SJCRH30 (cell line): ENCODE measurements around the gene CRIM1. TPM values are rescaled to one million over a fixed set of nuclear protein-coding genes. Genes with fewer than 3 reads are reported as not detected.

Source experiments
- DNase-seq, 2 experiments: peaks; one replicate each; pipeline ENCODE4 v3.0.0-alpha.2; 2015 to 2020
- H3K27ac ChIP-seq: fragments of 250-450 bp; sonication (Bioruptor Pico); 2 replicates; pipeline ENCODE4 v1.5.1; 2020; ENCODE audit warnings: mild to moderate bottlenecking, moderate library complexity
- H3K27me3 ChIP-seq: fragments of 250-450 bp; sonication (Bioruptor Pico); 2 replicates; pipeline ENCODE4 v1.5.1; 2020; ENCODE audit warnings: mild to moderate bottlenecking, moderate library complexity
- H3K36me3 ChIP-seq: fragments of 250-450 bp; sonication (Bioruptor Pico); 2 replicates; pipeline ENCODE4 v1.5.1; 2020; ENCODE audit warnings: mild to moderate bottlenecking, moderate library complexity
- H3K4me1 ChIP-seq: fragments of 250-450 bp; sonication (Bioruptor Pico); 2 replicates; pipeline ENCODE4 v1.5.1; 2020; ENCODE audit warnings: mild to moderate bottlenecking, moderate library complexity
- H3K4me3 ChIP-seq: fragments of 250-450 bp; sonication (Bioruptor Pico); 2 replicates; pipeline ENCODE4 v1.5.1; 2020; ENCODE audit warnings: mild to moderate bottlenecking, moderate library complexity
- H3K9me3 ChIP-seq: fragments of 250-450 bp; sonication (Bioruptor Pico); replicated peaks from 2 replicates; pipeline ENCODE4 v1.5.1; 2020; ENCODE audit warnings: mild to moderate bottlenecking, moderate library complexity
- total RNA-seq: library from RNA; depleted of rRNA; stranded (reverse); fragments of >200 nt; shearing (Covaris generic); gene quantifications from 2 replicates; pipeline ENCODE4 v1.2.3, GENCODE V29; 2014

Gene CRIM1
- total RNA-seq, 1 experiment from 2014 or later: 12.6 TPM

GRCh38 chr2:36513661-36514060, 158.1 kb downstream of the CRIM1 start:
- no peak for DNase-seq
- no peak overlapping the region for H3K27ac ChIP-seq
- no peak overlapping the region for H3K4me3 ChIP-seq
- H3K36me3 ChIP-seq: peaks cover 16% of the 10 kb centered on the region; the same call in 1 of the 2 replicates
- no peaks in the 10 kb centered on the region for H3K27me3 ChIP-seq
- H3K9me3 ChIP-seq: no peaks in the 10 kb centered on the region
- H3K4me1 ChIP-seq: no peaks in the 10 kb centered on the region

DNA sequence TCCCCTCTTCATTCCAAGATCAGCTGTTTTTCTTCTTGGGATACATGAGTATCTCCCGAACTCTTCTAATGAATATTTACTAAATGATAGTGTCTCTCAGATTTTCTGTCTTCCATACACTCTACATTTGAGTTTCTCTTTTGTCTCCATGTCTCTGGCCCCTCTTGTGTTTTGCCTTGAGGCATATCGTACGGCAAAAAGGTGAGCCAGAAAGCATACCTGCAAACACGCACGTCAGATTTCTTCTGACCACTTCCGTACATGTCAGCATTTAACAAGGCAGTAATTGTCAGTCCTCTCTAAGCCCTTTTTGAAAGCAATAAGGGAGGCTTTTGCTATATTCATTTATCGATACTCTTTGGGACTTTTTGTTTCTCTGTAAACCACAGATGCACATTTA, 160.0 kb downstream of the CRIM1 start:
- H3K9me3 ChIP-seq: no peaks in the 10 kb centered on the region
- no peaks in the 10 kb centered on the region for H3K27me3 ChIP-seq
- DNase-seq: no peak
- no peaks in the 10 kb centered on the region for H3K4me1 ChIP-seq
- no peak overlapping the region for H3K4me3 ChIP-seq
- H3K27ac ChIP-seq: no peak overlapping the region
- peaks cover 16% of the 10 kb centered on the region; the same call in 1 of the 2 replicates for H3K36me3 ChIP-seq

DNA sequence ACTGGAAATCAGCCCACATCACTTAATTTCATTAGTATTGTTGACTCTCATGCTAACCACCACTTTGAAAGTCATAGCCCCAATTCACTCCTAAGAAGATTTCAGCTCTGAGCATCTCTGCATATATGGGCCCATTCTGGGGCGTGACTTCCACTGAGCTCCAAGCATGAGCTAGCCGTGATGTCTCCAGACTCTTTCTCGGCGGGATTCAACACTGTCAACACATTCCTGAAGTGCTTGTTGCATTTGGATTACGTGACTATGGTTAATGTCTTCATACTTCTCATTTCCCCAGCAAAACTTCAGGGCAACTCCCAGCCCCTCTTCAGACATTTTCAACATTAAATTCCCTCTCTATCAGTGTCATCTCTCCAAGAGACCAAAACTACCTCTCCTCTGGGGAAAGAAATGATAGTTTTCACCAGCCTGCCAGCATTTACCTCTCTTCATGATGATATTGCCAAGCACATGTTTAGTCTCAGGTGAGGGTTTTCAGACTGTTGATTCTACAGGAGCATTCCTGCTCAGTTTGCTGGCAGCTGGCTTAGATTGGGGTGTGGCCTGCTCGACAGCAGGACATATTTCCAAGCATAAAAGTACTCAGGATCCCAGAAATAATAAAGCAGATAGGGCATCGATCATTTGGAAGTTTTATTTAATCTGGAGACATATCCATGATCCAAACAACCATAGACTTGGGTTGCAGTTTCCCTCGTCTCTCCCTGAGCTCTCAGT, 160.7 kb downstream of the CRIM1 start:
- H3K9me3 ChIP-seq: no peaks in the 10 kb centered on the region
- H3K27ac ChIP-seq: no peak overlapping the region
- H3K4me1 ChIP-seq: no peaks in the 10 kb centered on the region
- DNase-seq: no peak
- H3K4me3 ChIP-seq: no peak overlapping the region
- H3K27me3 ChIP-seq: no peaks in the 10 kb centered on the region
- H3K36me3 ChIP-seq: peaks cover 16% of the 10 kb centered on the region; the same call in 1 of the 2 replicates

DNA sequence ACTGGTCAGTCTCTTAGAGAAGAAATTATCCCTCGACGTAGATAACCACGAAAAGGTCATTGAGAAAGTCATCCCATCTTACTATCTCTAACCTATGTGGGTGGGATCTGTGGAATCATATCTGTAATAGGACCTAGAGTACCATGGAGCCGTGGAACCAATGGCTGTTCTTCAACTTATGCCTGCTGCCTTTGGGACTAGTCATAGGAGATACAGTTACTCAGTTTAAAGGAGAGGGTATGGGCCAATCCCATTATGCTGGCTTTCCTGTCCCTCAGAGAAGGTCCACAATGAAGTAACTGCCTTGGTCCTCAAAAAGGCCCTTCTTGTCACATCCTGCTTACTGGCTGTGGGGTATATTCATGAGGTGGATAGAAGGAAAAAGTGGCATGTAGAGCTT, 164.9 kb downstream of the CRIM1 start:
- Histone ChIP-seq H3K4me1 (no peaks in the 10 kb centered on the region), H3K27ac (no peak overlapping the region), H3K9me3 (no peaks in the 10 kb centered on the region), H3K36me3 (peaks cover 18% of the 10 kb centered on the region; the same call in 1 of the 2 replicates), H3K27me3 (no peaks in the 10 kb centered on the region), H3K4me3 (no peak overlapping the region)
- no peak for DNase-seq

- Histone ChIP-seq H3K36me3 (0 out of 2 replicates have a peak, but pooled peaks cover 6% of the 10 kb centered on the region), H3K4me1 (no peaks in the 10 kb centered on the region), H3K27me3 (no peaks in the 10 kb centered on the region), H3K27ac (no peak overlapping the region), H3K9me3 (no peaks in the 10 kb centered on the region), H3K4me3 (no peak overlapping the region)
- DNase-seq: no peak
Observed at GRCh38 chr2:36523153-36523552, 167.6 kb downstream of the CRIM1 start.

DNA sequence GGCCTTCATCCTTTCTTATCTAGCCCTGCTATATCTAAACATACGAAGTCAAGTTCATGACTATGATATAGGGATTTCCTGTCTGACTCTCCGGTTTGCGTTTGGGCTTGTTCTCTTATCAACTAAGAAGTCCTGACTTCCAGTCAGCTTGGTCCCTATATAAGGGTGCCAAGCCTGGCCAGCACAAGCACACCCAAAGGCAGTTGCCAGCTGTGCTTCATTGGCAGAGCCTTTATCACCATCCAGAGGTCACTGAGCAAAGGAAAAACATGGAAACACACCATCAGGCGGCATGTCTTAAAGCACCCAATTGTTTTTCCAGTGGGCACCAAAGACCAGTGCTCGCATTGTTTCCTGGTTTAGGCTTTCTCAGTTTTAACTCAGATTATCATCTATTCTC, 169.7 kb downstream of the CRIM1 start:
- Histone ChIP-seq H3K27me3 (no peaks in the 10 kb centered on the region), H3K36me3 (0 out of 2 replicates have a peak, but pooled peaks cover 6% of the 10 kb centered on the region), H3K9me3 (no peaks in the 10 kb centered on the region), H3K4me3 (no peak overlapping the region), H3K27ac (no peak overlapping the region), H3K4me1 (peaks cover 6% of the 10 kb centered on the region; the same call in 1 of the 2 replicates)
- no peak for DNase-seq

DNA sequence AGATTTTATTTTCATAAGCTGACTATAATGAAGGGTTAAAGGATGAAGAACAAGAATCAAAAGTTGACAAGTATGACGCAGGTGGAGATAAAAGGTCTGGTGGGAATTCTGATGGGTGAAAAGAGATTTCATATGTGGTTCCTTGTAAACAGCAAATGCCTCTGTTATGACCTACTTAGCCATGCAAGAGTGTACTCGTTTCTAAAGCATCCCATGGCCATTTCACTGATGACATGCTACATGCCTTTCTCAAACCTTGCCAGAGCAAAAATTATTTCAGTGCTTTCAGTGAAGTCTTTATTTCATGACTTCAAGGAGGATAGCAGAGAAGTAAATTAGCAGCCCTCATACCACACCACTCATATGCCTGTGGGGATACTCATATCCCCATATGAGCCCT, 170.6 kb downstream of the CRIM1 start:
- Histone ChIP-seq H3K4me3 (no peak overlapping the region), H3K27me3 (no peaks in the 10 kb centered on the region), H3K4me1 (peaks cover 13% of the 10 kb centered on the region), H3K36me3 (0 out of 2 replicates have a peak, but pooled peaks cover 6% of the 10 kb centered on the region), H3K9me3 (no peaks in the 10 kb centered on the region), H3K27ac (no peak overlapping the region)
- no peak for DNase-seq

DNA sequence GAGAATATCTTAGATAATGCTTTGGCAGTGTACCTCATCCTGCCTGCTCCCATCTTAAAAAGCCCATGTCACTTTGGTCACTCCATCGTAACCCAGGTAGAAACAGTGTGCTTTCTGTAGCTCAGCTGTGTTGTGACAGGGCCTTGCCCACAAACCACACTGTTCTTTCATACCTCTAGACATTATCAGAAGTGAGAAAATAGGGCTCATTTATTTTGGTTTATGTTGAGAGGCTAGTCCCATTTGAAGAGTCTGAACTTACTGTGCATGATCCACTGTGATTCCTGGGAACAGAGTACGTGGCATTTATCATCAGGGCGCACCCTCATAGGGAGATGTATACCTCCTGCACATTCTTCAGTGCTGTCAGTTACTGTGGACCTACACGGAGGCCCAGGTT, 172.7 kb downstream of the CRIM1 start:
- Histone ChIP-seq H3K9me3 (no peaks in the 10 kb centered on the region), H3K27me3 (no peaks in the 10 kb centered on the region), H3K36me3 (0 out of 2 replicates have a peak, but pooled peaks cover 2% of the 10 kb centered on the region), H3K4me1 (peaks cover 13% of the 10 kb centered on the region), H3K27ac (no peak overlapping the region), H3K4me3 (no peak overlapping the region)
- DNase-seq: no peak

- DNase-seq: no peak
- H3K36me3 ChIP-seq: no peaks in the 10 kb centered on the region
- H3K9me3 ChIP-seq: no peaks in the 10 kb centered on the region
- H3K27ac ChIP-seq: no peak overlapping the region
- no peak overlapping the region for H3K4me3 ChIP-seq
- H3K27me3 ChIP-seq: no peaks in the 10 kb centered on the region
- H3K4me1 ChIP-seq: peaks cover 13% of the 10 kb centered on the region
Observed at GRCh38 chr2:36528766-36529392, 173.3 kb downstream of the CRIM1 start.

- Histone ChIP-seq H3K36me3 (no peaks in the 10 kb centered on the region), H3K9me3 (no peaks in the 10 kb centered on the region)
Observed at GRCh38 chr2:36530178-36530982, 174.8 kb downstream of the CRIM1 start.

DNA sequence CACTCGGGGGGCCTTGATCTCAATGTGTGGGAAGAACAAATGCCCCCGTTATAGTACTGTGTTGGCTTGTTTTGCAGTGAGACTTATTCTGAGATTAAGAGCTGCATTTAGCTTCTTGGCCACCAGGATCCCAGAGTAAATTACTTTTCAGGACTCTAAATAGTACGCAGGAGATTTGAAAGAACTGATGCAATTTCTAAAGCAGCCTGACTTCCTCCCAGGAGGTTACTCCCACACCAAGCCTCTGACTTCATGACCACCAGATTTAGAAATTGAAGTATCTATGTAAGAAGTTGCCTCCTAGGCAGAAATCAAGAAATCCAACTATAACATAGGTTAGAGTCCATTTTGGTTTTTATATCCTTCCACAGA, 175.4 kb downstream of the CRIM1 start:
- Histone ChIP-seq H3K4me1 (peaks cover 13% of the 10 kb centered on the region), H3K36me3 (no peaks in the 10 kb centered on the region), H3K4me3 (no peak overlapping the region), H3K27ac (peak overlapping the region; percentile 59), H3K27me3 (no peaks in the 10 kb centered on the region), H3K9me3 (no peaks in the 10 kb centered on the region)
- DNase-seq: no peak

More at GRCh38 chr2:36530178-36530982, 174.8 kb downstream of the CRIM1 start:
- Histone ChIP-seq H3K4me1 (peaks cover 13% of the 10 kb centered on the region), H3K4me3 (no peak overlapping the region), H3K27ac (peak overlapping the region; percentile 59), H3K27me3 (no peaks in the 10 kb centered on the region)
- DNase-seq: peak; percentile 55 to 83

DNA sequence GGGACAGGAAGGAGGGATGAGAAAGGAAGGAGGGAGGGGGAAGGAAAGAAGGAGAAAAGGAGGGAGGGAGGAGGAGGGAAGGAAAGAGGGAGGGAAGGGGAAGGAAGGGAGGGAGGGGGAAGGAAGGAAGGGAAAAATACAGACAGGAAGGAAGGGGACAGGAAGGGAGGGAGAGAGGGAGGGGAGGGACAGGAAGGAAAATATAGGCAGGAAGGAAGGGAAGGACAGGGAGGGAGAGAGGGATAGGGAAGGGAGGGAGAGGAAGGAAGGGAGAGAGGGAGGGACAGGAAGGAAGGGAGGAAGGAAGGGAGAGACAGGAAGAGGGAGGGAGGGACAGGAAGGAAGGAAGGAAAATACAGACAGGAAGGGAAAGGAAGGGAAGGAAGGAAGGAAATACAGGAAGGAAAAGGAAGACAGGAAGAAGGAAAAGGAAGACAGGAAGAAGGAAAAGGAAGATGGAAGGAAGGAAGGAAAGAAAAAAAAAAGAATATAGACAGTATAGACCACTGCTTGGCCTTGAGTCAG, 178.8 kb downstream of the CRIM1 start:
- Histone ChIP-seq H3K4me3 (no peak overlapping the region), H3K4me1 (peaks cover 13% of the 10 kb centered on the region), H3K27ac (no peak overlapping the region), H3K27me3 (no peaks in the 10 kb centered on the region), H3K36me3 (no peaks in the 10 kb centered on the region), H3K9me3 (no peaks in the 10 kb centered on the region)
- DNase-seq: no peak

DNA sequence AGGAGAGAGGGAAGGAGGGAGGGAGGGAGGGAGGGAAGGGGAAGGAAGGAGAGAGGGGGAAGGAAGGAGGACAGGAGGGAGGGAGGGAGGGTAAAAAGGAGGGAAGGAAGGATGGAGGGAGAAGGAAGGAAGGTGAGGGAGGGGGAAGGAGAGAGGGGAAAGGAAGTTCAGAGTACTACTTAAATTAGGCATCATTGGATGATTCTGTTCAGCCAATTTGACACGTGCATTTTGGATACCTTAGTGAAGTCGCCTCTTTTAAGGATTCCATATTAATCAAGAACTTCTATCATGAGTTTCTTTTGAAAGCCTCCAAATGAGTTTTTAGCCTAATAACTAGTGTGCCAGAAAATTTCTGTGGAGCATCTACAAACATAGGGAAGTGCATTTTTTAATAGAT, 179.5 kb downstream of the CRIM1 start:
- no peaks in the 10 kb centered on the region for H3K27me3 ChIP-seq
- no peak for DNase-seq
- no peaks in the 10 kb centered on the region for H3K36me3 ChIP-seq
- H3K4me1 ChIP-seq: peaks cover 9% of the 10 kb centered on the region
- H3K4me3 ChIP-seq: no peak overlapping the region
- H3K27ac ChIP-seq: no peak overlapping the region
- no peaks in the 10 kb centered on the region for H3K9me3 ChIP-seq

DNA sequence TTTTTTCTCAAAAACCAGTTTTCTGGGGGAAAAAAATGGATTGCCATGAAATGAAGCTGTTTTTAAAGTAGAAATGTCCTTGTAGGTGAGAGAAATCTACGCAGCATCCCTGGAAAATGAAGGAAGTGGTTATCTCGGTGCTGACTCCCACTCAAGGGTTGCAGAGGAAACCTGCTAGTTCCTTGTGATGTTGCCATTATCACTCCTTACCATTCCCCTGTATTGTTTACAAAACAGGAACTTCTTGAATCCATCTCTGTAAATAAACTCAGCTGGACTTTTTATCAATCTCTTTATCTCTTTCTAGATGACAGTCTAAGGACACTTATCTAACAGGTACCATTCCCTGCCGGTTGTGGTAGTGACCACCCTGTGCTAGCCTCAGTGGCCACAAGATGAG, 181.2 kb downstream of the CRIM1 start:
- no peak for DNase-seq
- H3K4me3 ChIP-seq: no peak overlapping the region
- H3K9me3 ChIP-seq: no peaks in the 10 kb centered on the region
- no peaks in the 10 kb centered on the region for H3K36me3 ChIP-seq
- no peaks in the 10 kb centered on the region for H3K27me3 ChIP-seq
- H3K27ac ChIP-seq: no peak overlapping the region
- no peaks in the 10 kb centered on the region for H3K4me1 ChIP-seq

GRCh38 chr2:36538335-36538734, 182.8 kb downstream of the CRIM1 start:
- Histone ChIP-seq H3K9me3 (no peaks in the 10 kb centered on the region), H3K4me3 (no peak overlapping the region), H3K27me3 (no peaks in the 10 kb centered on the region), H3K36me3 (no peaks in the 10 kb centered on the region), H3K4me1 (no peaks in the 10 kb centered on the region), H3K27ac (no peak overlapping the region)
- DNase-seq: peak; percentile 13 to 52
